GM19438 (cell line): ENCODE measurements around the gene RFX7.
"Not testable (repeated sequence)": the region's sequence is repeated elsewhere in the genome, so short reads cannot be mapped to it uniquely, and the experiment has no call there.

Source experiments
- ATAC-seq: cut with Tn5 transposase; IDR thresholded peaks from one replicate; pipeline ENCODE4 v1.9.1; 2021; ENCODE audit warnings: low read depth; ENCODE audit not compliant: unreplicated experiment

RFX7 gene

GRCh38 chr15:56243163-56244037 is at the start of gene RFX7:
TSS of gene RFX7 (minus strand) at chr15:56243879. CDS start at chr15:56243285, 594 bp downstream.
- ATAC-seq, result peak; percentile 39

GRCh38 chr15:56292546-56293316 is 49.1 kb upstream of the RFX7 start:
- no peak for ATAC-seq

GRCh38 chr15:56291741-56292140 is 48.1 kb upstream of the RFX7 start:
- ATAC-seq, result no peak

GRCh38 chr15:56286213-56286612 is 42.5 kb upstream of the RFX7 start:
- ATAC-seq, result no peak

- ATAC-seq, result no peak
Measured at GRCh38 chr15:56281145-56281544, 37.5 kb upstream of the RFX7 start.

GRCh38 chr15:56273724-56274123 is 30.0 kb upstream of the RFX7 start:
- no peak for ATAC-seq

GRCh38 chr15:56272454-56272853 is 28.8 kb upstream of the RFX7 start:
- no peak for ATAC-seq

GRCh38 chr15:56266465-56266864 is 22.8 kb upstream of the RFX7 start:
- ATAC-seq, result not testable (repeated sequence)

GRCh38 chr15:56261854-56262509 is 18.3 kb upstream of the RFX7 start:
- no peak for ATAC-seq

GRCh38 chr15:56257306-56257705 is 13.6 kb upstream of the RFX7 start:
- ATAC-seq, result not testable (repeated sequence)

GRCh38 chr15:56254265-56254664 is 10.6 kb upstream of the RFX7 start:
- ATAC-seq, result no peak

GRCh38 chr15:56252386-56252785 is 8.7 kb upstream of the RFX7 start:
- no peak for ATAC-seq

- ATAC-seq, result no peak
Measured at GRCh38 chr15:56251315-56252095, 7.8 kb upstream of the RFX7 start.

- no peak for ATAC-seq
Measured at GRCh38 chr15:56250626-56251025, 6.9 kb upstream of the RFX7 start.

- ATAC-seq, result no peak
Measured at GRCh38 chr15:56249092-56249491, 5.4 kb upstream of the RFX7 start.

GRCh38 chr15:56248311-56248992 is 4.8 kb upstream of the RFX7 start:
- ATAC-seq, result no peak

- ATAC-seq, result no peak
Measured at GRCh38 chr15:56247266-56247665, 3.6 kb upstream of the RFX7 start.

GRCh38 chr15:56245871-56246814 is 2.5 kb upstream of the RFX7 start:
- peak; percentile 57 for ATAC-seq
